Measurements from ENCODE around the gene PRIMA1.

PRIMA1 gene

GRCh38 chr14:93713726-93714405 lies 74.4 kb downstream of the PRIMA1 start:
- no peak for DNase-seq (ENCODE audit: low read depth in 1 of 2, low spot score in 1 of 2)

- no peak for DNase-seq (ENCODE audit: low read depth in 1 of 2, low spot score in 1 of 2)
These were observed 75.2 kb downstream of the PRIMA1 start for GRCh38 chr14:93712838-93713724.

DNA sequence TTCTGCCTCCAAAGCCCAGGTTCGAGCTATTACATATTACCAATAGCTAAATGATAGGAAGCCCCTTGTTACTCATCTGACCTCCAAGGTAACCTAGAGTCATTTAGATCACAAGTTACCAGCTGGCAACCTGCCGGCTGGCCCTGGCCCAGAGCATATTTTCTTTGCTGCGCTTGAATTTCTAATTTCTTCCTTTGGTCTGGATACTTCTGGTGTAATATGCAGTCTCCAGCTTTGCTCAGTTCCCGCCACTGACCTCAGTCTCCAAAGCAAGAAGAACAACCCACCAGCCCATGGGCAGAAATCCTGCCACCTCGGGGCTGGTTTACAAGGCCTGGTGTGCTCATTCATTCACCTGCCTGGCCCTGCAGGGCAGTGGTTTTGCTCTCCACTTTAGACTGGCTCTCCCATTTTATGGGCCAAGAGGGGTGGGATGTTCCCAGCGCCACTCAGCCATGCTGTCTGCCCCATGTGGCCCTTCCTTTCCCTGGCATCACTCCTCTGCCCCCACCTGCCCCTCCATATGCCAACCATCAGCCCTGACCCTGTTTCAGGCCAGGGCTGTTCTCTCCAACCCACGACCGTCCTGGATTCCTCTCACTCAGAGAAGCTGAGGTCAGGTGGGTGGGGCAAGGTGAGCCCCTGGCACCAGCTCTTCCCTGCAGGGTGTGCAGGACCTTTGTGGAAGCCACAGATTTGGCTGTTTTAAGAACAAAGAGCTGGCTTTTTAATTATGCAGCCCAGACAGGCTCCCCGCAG lies 76.0 kb downstream of the PRIMA1 start:
- no peak for DNase-seq (ENCODE audit: low read depth in 1 of 2, low spot score in 1 of 2)

- no peak for DNase-seq (ENCODE audit: low read depth in 1 of 2, low spot score in 1 of 2)
These were observed 79.0 kb downstream of the PRIMA1 start for GRCh38 chr14:93709249-93709648.

DNA sequence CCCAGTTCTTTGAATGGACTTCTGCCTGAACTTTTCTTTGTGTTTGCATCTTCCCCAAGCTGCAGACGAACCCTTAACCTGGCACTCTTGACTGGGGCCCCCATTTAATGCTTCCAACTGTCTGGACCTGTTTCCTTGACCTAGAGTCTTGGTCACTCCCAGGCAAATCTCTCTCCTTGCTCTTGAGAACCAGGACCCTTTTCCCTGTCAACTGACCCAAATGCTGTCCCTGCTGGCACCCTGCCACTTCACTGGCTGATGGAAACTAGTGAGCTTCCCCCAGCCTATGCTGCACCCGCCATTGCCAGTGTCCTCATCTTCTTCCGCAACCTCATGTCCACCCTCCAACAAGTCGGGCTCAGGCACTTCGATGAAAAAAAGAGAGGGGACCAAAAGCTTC lies 79.5 kb downstream of the PRIMA1 start:
- no peak for DNase-seq (ENCODE audit: low read depth in 1 of 2, low spot score in 1 of 2)

DNA sequence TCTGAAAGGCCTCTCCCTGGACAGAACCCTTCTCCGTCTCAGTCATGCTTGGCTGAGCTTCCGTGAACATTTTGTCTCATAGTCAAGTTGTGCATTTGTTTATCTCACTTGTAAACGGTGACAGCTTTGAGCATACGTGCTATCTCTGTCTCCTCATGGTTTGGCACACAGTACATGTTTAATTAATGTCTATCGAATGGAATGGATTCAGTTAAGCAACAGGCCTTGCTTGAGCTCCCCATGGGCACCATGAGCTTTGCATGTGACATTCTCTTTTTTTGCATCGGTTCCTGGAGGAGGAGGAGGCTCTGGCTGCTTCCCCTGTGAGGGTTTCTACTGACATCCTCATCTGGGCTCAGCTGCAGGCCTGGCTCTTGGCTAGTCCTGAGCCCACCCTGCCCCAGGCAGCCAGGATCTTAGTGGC lies 80.0 kb downstream of the PRIMA1 start:
- no peak for DNase-seq (ENCODE audit: low read depth in 1 of 2, low spot score in 1 of 2)

GRCh38 chr14:93707475-93707874 lies 80.8 kb downstream of the PRIMA1 start:
- DNase-seq (ENCODE audit: low read depth in 1 of 2, low spot score in 1 of 2): no peak

DNA sequence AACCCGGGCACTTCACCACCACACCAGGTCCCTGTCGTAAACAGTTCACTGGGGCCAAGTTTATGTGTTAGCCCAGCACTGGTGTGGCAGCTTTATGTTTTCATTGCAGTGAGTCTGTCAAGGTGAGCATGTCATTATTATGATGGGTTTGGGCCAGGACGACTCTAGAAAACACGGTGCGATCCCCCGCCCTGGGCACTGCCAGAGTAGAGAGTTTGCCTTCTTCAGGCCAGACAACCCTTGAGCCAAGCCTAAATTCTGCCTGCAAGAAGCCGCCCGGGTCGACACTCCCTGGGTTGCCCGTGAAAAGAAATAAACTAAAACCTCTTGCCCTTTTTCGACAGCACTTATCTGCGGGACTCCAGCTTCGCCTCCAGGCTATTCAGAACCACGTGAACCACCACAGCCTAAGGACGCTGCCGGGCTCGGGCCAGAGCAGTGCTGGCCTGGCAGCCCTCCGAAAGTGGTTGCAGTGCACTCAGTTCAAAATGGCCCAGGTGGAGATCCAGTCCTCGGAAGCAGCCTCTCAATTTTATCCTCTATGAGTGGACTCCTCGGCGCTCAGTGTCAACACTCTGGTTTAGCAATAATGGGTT lies 81.8 kb downstream of the PRIMA1 start:
- DNase-seq (ENCODE audit: low read depth in 1 of 2, low spot score in 1 of 2): no peak

DNA sequence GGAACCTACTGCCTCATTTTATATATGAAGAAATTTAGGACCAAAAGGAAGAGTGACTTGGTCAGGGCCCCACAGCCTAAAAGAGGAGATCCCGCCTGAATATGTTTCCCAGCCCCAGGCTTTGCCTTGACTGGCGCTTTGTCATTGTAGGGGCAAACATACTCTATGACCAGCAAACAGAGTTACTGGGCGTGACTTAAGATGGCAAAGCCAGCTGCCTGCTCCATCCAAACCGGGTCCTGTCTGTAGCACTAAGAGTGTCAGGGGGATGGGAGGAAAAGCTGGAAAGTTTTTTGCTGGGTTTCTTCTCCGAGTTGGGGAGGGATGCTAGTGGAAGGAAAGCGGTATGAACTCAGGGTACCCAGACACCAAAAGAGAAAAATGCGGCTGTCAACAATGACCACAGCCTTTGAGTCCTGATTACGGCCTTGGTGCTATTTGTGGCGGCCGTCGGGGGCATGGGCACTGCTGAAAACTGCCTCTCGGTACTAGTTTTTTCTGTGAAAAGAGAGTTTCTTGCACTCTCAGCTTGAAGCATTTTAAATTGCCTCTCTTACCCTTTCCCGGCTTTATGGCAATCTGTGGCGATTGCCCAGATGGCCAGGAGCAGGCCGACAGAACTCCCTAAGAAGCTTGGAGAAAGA lies 82.7 kb downstream of the PRIMA1 start:
- DNase-seq (ENCODE audit: low read depth in 1 of 2, low spot score in 1 of 2): no peak

GRCh38 chr14:93703941-93704340 lies 84.3 kb downstream of the PRIMA1 start:
- DNase-seq (ENCODE audit: low read depth in 1 of 2, low spot score in 1 of 2): no peak

- DNase-seq (ENCODE audit: low read depth in 1 of 2, low spot score in 1 of 2): no peak
These were observed 85.3 kb downstream of the PRIMA1 start for GRCh38 chr14:93702946-93703345.

DNA sequence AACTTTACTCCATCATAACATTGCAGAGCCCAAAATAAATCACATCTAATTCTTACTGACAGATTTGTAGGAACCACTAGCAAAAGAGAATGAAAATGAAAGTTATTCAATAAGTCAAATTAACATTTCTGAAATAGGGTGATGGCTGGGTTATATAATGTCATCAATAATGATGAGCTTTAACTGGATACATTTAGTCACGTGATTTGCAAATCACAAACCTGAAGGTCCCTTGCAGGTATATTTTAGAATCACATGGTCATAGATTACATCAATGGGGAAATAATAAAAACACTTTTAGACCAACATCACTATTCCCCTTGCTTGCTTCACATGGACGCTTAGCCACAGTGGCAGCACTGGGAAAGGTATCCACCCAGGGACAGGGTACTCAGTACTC lies 86.7 kb downstream of the PRIMA1 start:
- DNase-seq (ENCODE audit: low read depth in 1 of 2, low spot score in 1 of 2): no peak

DNA sequence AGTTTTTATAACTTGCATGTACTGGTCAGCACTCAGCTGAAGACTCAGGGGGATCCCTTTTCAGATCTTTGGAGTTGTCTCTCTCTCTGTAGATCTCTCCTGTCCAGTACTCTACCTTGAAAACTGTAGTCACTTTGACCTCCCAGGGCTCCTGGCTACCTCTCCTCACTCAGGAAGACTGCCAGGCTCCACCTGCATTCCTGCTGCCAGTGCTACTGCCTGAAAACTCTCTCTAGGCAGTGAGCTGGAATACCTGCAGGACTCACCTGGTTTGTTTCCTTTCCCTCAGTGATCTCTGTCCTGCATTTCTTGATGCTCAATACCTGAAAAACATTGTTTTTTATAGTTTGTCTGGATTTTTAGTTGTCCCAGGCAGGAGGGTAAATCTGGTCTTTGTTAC lies 87.4 kb downstream of the PRIMA1 start:
- DNase-seq (ENCODE audit: low read depth in 1 of 2, low spot score in 1 of 2): no peak

DNA sequence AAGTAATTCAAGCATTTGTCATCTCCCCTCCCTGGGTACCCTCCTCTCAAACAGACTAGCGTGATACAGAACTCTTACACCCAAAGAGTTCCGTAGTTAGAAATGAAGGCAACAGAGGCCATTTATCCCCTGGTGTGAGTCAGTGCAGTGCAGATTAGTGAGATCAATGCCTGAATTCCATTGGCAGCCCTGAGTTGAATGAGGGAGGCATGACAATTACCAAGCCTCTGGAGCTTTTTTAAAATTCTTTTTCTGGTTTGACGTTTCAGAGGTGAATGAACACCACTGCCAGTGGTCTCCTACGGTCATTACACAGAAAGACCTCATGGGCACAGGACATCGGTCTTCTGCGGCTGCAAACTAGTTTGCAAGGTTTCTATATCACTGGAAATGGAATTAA lies 94.4 kb downstream of the PRIMA1 start:
- DNase-seq (ENCODE audit: low read depth in 1 of 2, low spot score in 1 of 2): no peak

GRCh38 chr14:93691042-93691780 lies 97.1 kb downstream of the PRIMA1 start:
- DNase-seq (ENCODE audit: low read depth in 1 of 2, low spot score in 1 of 2): no peak

GRCh38 chr14:93690146-93690545 lies 98.1 kb downstream of the PRIMA1 start:
- DNase-seq (ENCODE audit: low read depth in 1 of 2, low spot score in 1 of 2): no peak

- no peak for DNase-seq (ENCODE audit: low read depth in 1 of 2, low spot score in 1 of 2)
These were observed 99.5 kb downstream of the PRIMA1 start for GRCh38 chr14:93688820-93689219.

DNA sequence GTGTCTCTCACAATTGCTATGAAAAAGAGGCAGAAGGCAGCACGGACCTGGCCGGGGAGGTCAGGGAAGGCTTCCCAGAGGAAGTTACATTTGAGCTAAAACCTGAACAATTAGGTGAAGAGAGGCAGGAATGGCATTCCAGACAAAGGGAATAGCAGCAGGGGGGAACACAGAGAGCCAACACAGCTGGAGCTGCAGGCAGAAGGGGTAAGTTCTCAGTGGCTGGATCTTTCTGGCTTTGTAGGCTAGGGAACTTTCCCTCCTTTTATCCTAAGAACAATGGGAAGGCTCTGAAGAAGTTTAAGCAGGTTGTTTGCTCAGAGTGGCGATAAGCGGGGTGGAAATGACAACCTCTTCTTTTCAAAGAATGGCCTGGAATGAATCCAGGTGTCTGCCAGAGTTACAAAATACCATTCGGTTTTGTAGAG lies 100.0 kb downstream of the PRIMA1 start:
- no peak for DNase-seq (ENCODE audit: low read depth in 1 of 2, low spot score in 1 of 2)

- no peak for DNase-seq (ENCODE audit: low read depth in 1 of 2, low spot score in 1 of 2)
These were observed 102.0 kb downstream of the PRIMA1 start for GRCh38 chr14:93686268-93686667.

All from stimulated activated CD4-positive, alpha-beta T cell treated with anti-CD3 and anti-CD28 coated beads, Interleukin-15, amount 100 ng/mL, for 1 hour (primary cell).